GM12878 (cell line): Measurements from ENCODE around the gene CD83. TPM values are rescaled to one million over a fixed set of nuclear protein-coding genes. Genes with fewer than 3 reads are reported as not detected.

Experiments
- BACH1 ChIP-seq: fragments of 450-650 bp; IDR thresholded peaks from 2 replicates; pipeline ENCODE4 v1.6.1; 2017; ENCODE audit warnings: mild to moderate bottlenecking, borderline replicate concordance
- EGR1 ChIP-seq, 2 experiments: IDR thresholded peaks; 1 replicate in 1 of 2; 2 replicates in 1 of 2; pipeline ENCODE4 v1.6.1; 2011 to 2012; ENCODE audit warnings: low read depth in 2 of 2, low read length in 2 of 2, borderline replicate concordance in 1 of 2, mild to moderate bottlenecking in 1 of 2, moderate library complexity in 1 of 2
- GATAD2B ChIP-seq: fragments of 450-650 bp; conservative IDR thresholded peaks from 2 replicates; pipeline ENCODE4 v1.6.1; 2017; ENCODE audit warnings: low read depth, mild to moderate bottlenecking, moderate library complexity
- HDGF ChIP-seq: fragments of 450-650 bp; IDR thresholded peaks from 2 replicates; pipeline ENCODE4 v1.6.1; 2016; ENCODE audit warnings: antibody characterized with exemption
- IRF4 ChIP-seq: IDR thresholded peaks from 2 replicates; pipeline ENCODE4 v1.6.1; 2011; ENCODE audit warnings: low read depth, low read length
- MTA3 ChIP-seq: IDR thresholded peaks from 2 replicates; pipeline ENCODE4 v1.6.1; 2012; ENCODE audit warnings: low read length, inconsistent platforms, borderline replicate concordance
- NBN ChIP-seq: fragments of 450-650 bp; IDR thresholded peaks from 2 replicates; pipeline ENCODE4 v1.6.1; 2016
- NFIC ChIP-seq: IDR thresholded peaks from 2 replicates; pipeline ENCODE4 v1.6.1; 2012; ENCODE audit warnings: low read depth, mild to moderate bottlenecking, inconsistent platforms, low read length, moderate library complexity
- POLR2AphosphoS5 ChIP-seq: IDR thresholded peaks from 2 replicates; pipeline ENCODE4 v1.6.1; 2011; ENCODE audit warnings: mild to moderate bottlenecking, low read length, inconsistent platforms
- RBBP5 ChIP-seq: fragments of 200-600 bp; sonication (generic); conservative IDR thresholded peaks from 2 replicates; pipeline ENCODE4 v1.6.1; 2016
- SMARCA5 ChIP-seq: fragments of 450-650 bp; IDR thresholded peaks from 2 replicates; pipeline ENCODE4 v1.6.1; 2017; ENCODE audit warnings: mild to moderate bottlenecking
- SPI1 ChIP-seq: IDR thresholded peaks from 2 replicates; pipeline ENCODE4 v1.6.1; 2011; ENCODE audit warnings: low read depth, mild to moderate bottlenecking, low read length, moderate library complexity, borderline replicate concordance; ENCODE audit not compliant: insufficient read depth
- TARDBP ChIP-seq: IDR thresholded peaks from 2 replicates; pipeline ENCODE4 v1.6.1; 2016; ENCODE audit warnings: borderline replicate concordance
- TBL1XR1 ChIP-seq: IDR thresholded peaks from 2 replicates; pipeline ENCODE4 v1.6.1; 2012; ENCODE audit warnings: low read depth, low read length, improper control_type of control experiment
- ZNF217 ChIP-seq: fragments of 450-650 bp; IDR thresholded peaks from 2 replicates; pipeline ENCODE4 v1.6.1; 2017; ENCODE audit warnings: antibody characterized with exemption, mild to moderate bottlenecking
- ZSCAN29 ChIP-seq: fragments of 450-650 bp; IDR thresholded peaks from 2 replicates; pipeline ENCODE4 v1.6.1; 2017; ENCODE audit warnings: mild to moderate bottlenecking, moderate library complexity
- polyA plus RNA-seq, 11 experiments: library from polyadenylated mRNA; depleted of rRNA in 4 of 11; unstranded in 6 of 11; stranded (reverse) in 5 of 11; fragments of >200 nt; fragmentation: Nextera tagmentation in 4 of 11; fragmentation: Illumina TruSeq in 1 of 11; extraction: Ambion mirVana in 4 of 11; extraction: Trizol in 1 of 11; gene quantifications; 1 replicate in 1 of 11; 2 replicates in 10 of 11; pipeline versions ENCODE4 v1.2.1 to v1.2.3, GENCODE V29; 2011 to 2016; ENCODE audit warnings: inconsistent platforms in 2 of 11, missing spikeins in 2 of 11, low read depth in 1 of 11
- total RNA-seq, 4 experiments: library from RNA; depleted of rRNA in 3 of 4; stranded (reverse); fragments of >200 nt in 3 of 4; fragmentation: Illumina TruSeq in 1 of 4; extraction: Trizol in 1 of 4; gene quantifications; 2 replicates each; pipeline versions ENCODE4 v1.2.1 to v1.2.3, GENCODE V29; 2013 to 2021
- TF ChIP-seq, protein P1 (sequence below): IDR thresholded peaks from 2 replicates; pipeline ENCODE4 v1.6.1; 2012; ENCODE audit warnings: low read depth, low read length, improper control_type of control experiment
- TF ChIP-seq, protein P2 (sequence below): fragments of 450-650 bp; IDR thresholded peaks from 2 replicates; pipeline ENCODE4 v1.6.1; 2017; ENCODE audit warnings: mild to moderate bottlenecking, moderate library complexity
- TF ChIP-seq, protein P3 (sequence below): fragments of 450-650 bp; IDR thresholded peaks from 2 replicates; pipeline ENCODE4 v1.6.1; 2018; ENCODE audit warnings: mild to moderate bottlenecking, low read depth, moderate library complexity; ENCODE audit not compliant: partially characterized antibody
- TF ChIP-seq, protein P4 (sequence below): IDR thresholded peaks from 2 replicates; pipeline ENCODE4 v1.6.1; 2011; ENCODE audit warnings: low read depth, mild to moderate bottlenecking, low read length, moderate library complexity, borderline replicate concordance; ENCODE audit errors: extremely low read depth
- TF ChIP-seq, protein P5 (sequence below): fragments of 450-650 bp; IDR thresholded peaks from 2 replicates; pipeline ENCODE4 v1.6.1; 2017; ENCODE audit warnings: mild to moderate bottlenecking
- TF ChIP-seq, protein P6 (sequence below): IDR thresholded peaks from 2 replicates; pipeline ENCODE4 v1.6.1; 2012; ENCODE audit warnings: low read depth, low read length, improper control_type of control experiment

The CD83 gene
- total and polyA plus RNA-seq, 10 of the 15 experiments (the other 5 are each of a cell fraction or from before 2014, with no cell fraction given), result 76.1 to 174 (median 129) TPM

DNA sequence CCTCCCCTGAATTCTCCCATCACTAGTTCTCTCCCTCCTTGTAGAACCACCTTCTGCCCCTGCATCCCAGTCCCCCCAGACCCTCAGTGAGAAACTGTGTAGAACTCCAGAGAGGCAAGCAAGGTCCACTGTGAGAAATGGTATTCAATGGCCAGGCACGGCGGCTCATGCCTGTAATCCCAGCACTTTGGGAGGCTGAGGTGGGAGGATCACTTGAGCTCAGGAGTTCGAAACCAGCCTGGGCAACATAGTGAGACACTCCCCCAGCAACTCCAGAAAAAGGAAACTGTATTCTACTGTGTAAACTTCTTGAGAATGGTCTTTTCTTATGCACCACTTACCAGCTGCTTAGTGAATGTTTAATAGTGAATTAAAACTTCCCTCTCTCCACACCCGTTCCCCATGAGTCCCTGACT is 8.2 kb upstream of the CD83 start (continued):
- TF ChIP-seq IRF4 (no peak), NFIC (no peak), SPI1 (no peak; the same call in 1 of the 2 replicates), TARDBP (no peak), ZNF217 (peak; percentile 77), HDGF (peak; percentile 68), POLR2AphosphoS5 (no peak; the same call in 1 of the 2 replicates), TBL1XR1 (no peak), BACH1 (0 out of 2 replicates have a peak, but pooled peaks have one; percentile 3), RBBP5 (no peak), MTA3 (no peak), ZSCAN29 (no peak), GATAD2B (no peak; the same call in 1 of the 2 replicates), SMARCA5 (no peak; the same call in 1 of the 2 replicates), NBN (peak; percentile 55; the same call in 1 of the 2 replicates), EGR1 (IDR thresholded peaks at IDR 0.05; ENCODE audit: borderline replicate concordance in 1 of 2, low read depth in 2 of 2, low read length in 2 of 2) (no peak)
- TF ChIP-seq, protein P1, sequence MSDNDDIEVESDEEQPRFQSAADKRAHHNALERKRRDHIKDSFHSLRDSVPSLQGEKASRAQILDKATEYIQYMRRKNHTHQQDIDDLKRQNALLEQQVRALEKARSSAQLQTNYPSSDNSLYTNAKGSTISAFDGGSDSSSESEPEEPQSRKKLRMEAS, result no peak
- TF ChIP-seq, protein P2, sequence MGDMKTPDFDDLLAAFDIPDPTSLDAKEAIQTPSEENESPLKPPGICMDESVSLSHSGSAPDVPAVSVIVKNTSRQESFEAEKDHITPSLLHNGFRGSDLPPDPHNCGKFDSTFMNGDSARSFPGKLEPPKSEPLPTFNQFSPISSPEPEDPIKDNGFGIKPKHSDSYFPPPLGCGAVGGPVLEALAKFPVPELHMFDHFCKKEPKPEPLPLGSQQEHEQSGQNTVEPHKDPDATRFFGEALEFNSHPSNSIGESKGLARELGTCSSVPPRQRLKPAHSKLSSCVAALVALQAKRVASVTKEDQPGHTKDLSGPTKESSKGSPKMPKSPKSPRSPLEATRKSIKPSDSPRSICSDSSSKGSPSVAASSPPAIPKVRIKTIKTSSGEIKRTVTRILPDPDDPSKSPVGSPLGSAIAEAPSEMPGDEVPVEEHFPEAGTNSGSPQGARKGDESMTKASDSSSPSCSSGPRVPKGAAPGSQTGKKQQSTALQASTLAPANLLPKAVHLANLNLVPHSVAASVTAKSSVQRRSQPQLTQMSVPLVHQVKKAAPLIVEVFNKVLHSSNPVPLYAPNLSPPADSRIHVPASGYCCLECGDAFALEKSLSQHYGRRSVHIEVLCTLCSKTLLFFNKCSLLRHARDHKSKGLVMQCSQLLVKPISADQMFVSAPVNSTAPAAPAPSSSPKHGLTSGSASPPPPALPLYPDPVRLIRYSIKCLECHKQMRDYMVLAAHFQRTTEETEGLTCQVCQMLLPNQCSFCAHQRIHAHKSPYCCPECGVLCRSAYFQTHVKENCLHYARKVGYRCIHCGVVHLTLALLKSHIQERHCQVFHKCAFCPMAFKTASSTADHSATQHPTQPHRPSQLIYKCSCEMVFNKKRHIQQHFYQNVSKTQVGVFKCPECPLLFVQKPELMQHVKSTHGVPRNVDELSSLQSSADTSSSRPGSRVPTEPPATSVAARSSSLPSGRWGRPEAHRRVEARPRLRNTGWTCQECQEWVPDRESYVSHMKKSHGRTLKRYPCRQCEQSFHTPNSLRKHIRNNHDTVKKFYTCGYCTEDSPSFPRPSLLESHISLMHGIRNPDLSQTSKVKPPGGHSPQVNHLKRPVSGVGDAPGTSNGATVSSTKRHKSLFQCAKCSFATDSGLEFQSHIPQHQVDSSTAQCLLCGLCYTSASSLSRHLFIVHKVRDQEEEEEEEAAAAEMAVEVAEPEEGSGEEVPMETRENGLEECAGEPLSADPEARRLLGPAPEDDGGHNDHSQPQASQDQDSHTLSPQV, result no peak
- TF ChIP-seq, protein P3, sequence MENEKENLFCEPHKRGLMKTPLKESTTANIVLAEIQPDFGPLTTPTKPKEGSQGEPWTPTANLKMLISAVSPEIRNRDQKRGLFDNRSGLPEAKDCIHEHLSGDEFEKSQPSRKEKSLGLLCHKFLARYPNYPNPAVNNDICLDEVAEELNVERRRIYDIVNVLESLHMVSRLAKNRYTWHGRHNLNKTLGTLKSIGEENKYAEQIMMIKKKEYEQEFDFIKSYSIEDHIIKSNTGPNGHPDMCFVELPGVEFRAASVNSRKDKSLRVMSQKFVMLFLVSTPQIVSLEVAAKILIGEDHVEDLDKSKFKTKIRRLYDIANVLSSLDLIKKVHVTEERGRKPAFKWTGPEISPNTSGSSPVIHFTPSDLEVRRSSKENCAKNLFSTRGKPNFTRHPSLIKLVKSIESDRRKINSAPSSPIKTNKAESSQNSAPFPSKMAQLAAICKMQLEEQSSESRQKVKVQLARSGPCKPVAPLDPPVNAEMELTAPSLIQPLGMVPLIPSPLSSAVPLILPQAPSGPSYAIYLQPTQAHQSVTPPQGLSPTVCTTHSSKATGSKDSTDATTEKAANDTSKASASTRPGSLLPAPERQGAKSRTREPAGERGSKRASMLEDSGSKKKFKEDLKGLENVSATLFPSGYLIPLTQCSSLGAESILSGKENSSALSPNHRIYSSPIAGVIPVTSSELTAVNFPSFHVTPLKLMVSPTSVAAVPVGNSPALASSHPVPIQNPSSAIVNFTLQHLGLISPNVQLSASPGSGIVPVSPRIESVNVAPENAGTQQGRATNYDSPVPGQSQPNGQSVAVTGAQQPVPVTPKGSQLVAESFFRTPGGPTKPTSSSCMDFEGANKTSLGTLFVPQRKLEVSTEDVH, result no peak
- TF ChIP-seq, protein P4, sequence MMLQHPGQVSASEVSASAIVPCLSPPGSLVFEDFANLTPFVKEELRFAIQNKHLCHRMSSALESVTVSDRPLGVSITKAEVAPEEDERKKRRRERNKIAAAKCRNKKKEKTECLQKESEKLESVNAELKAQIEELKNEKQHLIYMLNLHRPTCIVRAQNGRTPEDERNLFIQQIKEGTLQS, result no peak
- TF ChIP-seq, protein P5, sequence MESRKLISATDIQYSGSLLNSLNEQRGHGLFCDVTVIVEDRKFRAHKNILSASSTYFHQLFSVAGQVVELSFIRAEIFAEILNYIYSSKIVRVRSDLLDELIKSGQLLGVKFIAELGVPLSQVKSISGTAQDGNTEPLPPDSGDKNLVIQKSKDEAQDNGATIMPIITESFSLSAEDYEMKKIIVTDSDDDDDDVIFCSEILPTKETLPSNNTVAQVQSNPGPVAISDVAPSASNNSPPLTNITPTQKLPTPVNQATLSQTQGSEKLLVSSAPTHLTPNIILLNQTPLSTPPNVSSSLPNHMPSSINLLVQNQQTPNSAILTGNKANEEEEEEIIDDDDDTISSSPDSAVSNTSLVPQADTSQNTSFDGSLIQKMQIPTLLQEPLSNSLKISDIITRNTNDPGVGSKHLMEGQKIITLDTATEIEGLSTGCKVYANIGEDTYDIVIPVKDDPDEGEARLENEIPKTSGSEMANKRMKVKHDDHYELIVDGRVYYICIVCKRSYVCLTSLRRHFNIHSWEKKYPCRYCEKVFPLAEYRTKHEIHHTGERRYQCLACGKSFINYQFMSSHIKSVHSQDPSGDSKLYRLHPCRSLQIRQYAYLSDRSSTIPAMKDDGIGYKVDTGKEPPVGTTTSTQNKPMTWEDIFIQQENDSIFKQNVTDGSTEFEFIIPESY, result no peak
- TF ChIP-seq, protein P6, sequence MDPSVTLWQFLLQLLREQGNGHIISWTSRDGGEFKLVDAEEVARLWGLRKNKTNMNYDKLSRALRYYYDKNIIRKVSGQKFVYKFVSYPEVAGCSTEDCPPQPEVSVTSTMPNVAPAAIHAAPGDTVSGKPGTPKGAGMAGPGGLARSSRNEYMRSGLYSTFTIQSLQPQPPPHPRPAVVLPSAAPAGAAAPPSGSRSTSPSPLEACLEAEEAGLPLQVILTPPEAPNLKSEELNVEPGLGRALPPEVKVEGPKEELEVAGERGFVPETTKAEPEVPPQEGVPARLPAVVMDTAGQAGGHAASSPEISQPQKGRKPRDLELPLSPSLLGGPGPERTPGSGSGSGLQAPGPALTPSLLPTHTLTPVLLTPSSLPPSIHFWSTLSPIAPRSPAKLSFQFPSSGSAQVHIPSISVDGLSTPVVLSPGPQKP, result no peak
